ENCODE measurements around the gene LONP2. TPM values are rescaled to one million over a fixed set of nuclear protein-coding genes. Genes with fewer than 3 reads are reported as not detected.

The LONP2 gene
- total and polyA plus RNA-seq, 2 experiments from 2014 or later, result 12.4 to 25.2 TPM

- H3K79me2 ChIP-seq (replicated peaks; ENCODE audit: insufficient read depth), result peaks cover 27% of the 10 kb centered on the region
- Mint-ChIP-seq H3K9me3 (no peaks in the 10 kb centered on the region), H3K27ac (no peak overlapping the region), H3K27me3 (ENCODE audit: insufficient read depth, low read depth, poor library complexity) (peaks cover 5% of the 10 kb centered on the region), H3K4me1 (peaks cover 25% of the 10 kb centered on the region), H3K36me3 (ENCODE audit: low read depth) (peaks cover 3% of the 10 kb centered on the region; the same call in 1 of the 3 replicates), H3K4me3 (peak overlapping the region; percentile 3; the same call in 1 of the 3 replicates)
- H3K4me2 ChIP-seq, result peak overlapping the region; percentile 80; the same call in 1 of the 2 replicates
- no peak for ATAC-seq
- H3K4me3 ChIP-seq, result no peak overlapping the region
- no peaks in the 10 kb centered on the region for H3K9me2 ChIP-seq (ENCODE audit: insufficient read depth)
- peaks cover 23% of the 10 kb centered on the region for H3K4me1 ChIP-seq (ENCODE audit: insufficient read depth)
- peak overlapping the region; percentile 20; the same call in 1 of the 2 replicates for H2AFZ ChIP-seq
- H3K27me3 ChIP-seq (ENCODE audit: insufficient read depth), result no peaks in the 10 kb centered on the region
- no peak for TF ChIP-seq JUNB (IDR thresholded peaks at IDR 0.05; ENCODE audit: unreplicated experiment)
- TF ChIP-seq EZH2 (IDR thresholded peaks at IDR 0.05; ENCODE audit: low read depth, unreplicated experiment), result no peak
- no peak for TF ChIP-seq REST (IDR thresholded peaks at IDR 0.05; ENCODE audit: unreplicated experiment)
- TF ChIP-seq POLR2AphosphoS5 (IDR thresholded peaks at IDR 0.05; ENCODE audit: low read depth), result no peak
- no peak for TF ChIP-seq ETS1 (IDR thresholded peaks at IDR 0.05)
- no peak for TF ChIP-seq EZH2phosphoT487 (IDR thresholded peaks at IDR 0.05; ENCODE audit: unreplicated experiment)
- TF ChIP-seq NANOG (IDR thresholded peaks at IDR 0.05; ENCODE audit: borderline replicate concordance), result no peak
- no peak for TF ChIP-seq ZNF331 (CRISPR knock-in tag; IDR thresholded peaks at IDR 0.05; ENCODE audit: low read depth)
- no peak for TF ChIP-seq CTCF (conservative IDR thresholded peaks at IDR 0.05; ENCODE audit: low read depth in 2 of 2)
- no peak for TF ChIP-seq ZNF114 (CRISPR knock-in tag; IDR thresholded peaks at IDR 0.05)
- TF ChIP-seq STAT1 (IDR thresholded peaks at IDR 0.05; ENCODE audit: unreplicated experiment), result no peak
- TF ChIP-seq ZNF462 (CRISPR knock-in tag; IDR thresholded peaks at IDR 0.05), result no peak
- peaks cover 15% of the 10 kb centered on the region for H3F3A ChIP-seq (replicated peaks; ENCODE audit: low read depth)
- H3K27ac ChIP-seq (ENCODE audit: low read depth), result peak overlapping the region; percentile 99; the same call in 1 of the 2 replicates
- no peak for DNase-seq (ENCODE audit: low spot score)
- no peaks in the 10 kb centered on the region; the same call in 1 of the 2 replicates for H4K20me1 ChIP-seq (replicated peaks; ENCODE audit: insufficient read depth)
- no peaks in the 10 kb centered on the region for H3K36me3 ChIP-seq (ENCODE audit: insufficient read depth)
Observed at GRCh38 chr16:48386559-48387312, 142.6 kb downstream of the LONP2 start.

Data from GM23338 (cell line).